OCI-LY7 (cell line): ENCODE results near the gene ABHD13. TPM values are rescaled to one million over a fixed set of nuclear protein-coding genes. Genes with fewer than 3 reads are reported as not detected.

ENCODE experiments used
- BruUV-seq: library from RNA; stranded (reverse); fragments of 400-500 nt; replicated peaks from 2 replicates; lab custom pipeline; 2021; lab: Mats Ljungman, UMichigan
- CTCF ChIA-PET: fragments of 300-600 bp; sonication (Branson Sonifier 250); formaldehyde crosslinking; loops from one replicate; lab custom pipeline; 2022; ENCODE audit warnings: antibody characterized with exemption; ENCODE audit not compliant: unreplicated experiment; lab: Charles Lee
- POLR2A ChIA-PET: fragments of 300-600 bp; sonication (Branson Sonifier 250); formaldehyde crosslinking; loops from one replicate; lab custom pipeline; 2022; ENCODE audit warnings: antibody characterized with exemption; lab: Charles Lee
- DNase-seq: peaks from one replicate; pipeline ENCODE4 v3.0.0-alpha.2; 2015; ENCODE audit warnings: low spot score
- H2AFZ ChIP-seq: fragments of 200-600 bp; sonication (generic), shearing (Covaris generic); 2 replicates; pipeline ENCODE4 v1.6.1; 2014; ENCODE audit warnings: mild to moderate bottlenecking, antibody characterized with exemption, low read length, moderate library complexity
- H3K27ac ChIP-seq: fragments of 200-600 bp; sonication (generic); 2 replicates; pipeline ENCODE4 v1.5.1; 2014; ENCODE audit warnings: mixed run types, low read depth, mild to moderate bottlenecking, moderate library complexity, low read length, inconsistent platforms; ENCODE audit not compliant: poor library complexity, severe bottlenecking
- H3K36me3 ChIP-seq: fragments of 200-600 bp; sonication (generic); 2 replicates; pipeline ENCODE4 v1.6.1; 2014; ENCODE audit warnings: mild to moderate bottlenecking, antibody characterized with exemption, low read length, moderate library complexity, mixed read lengths; ENCODE audit not compliant: insufficient read depth
- H3K4me1 ChIP-seq: fragments of 200-600 bp; sonication (generic); 2 replicates; pipeline ENCODE4 v1.5.1; 2014; ENCODE audit warnings: mild to moderate bottlenecking, low read length; ENCODE audit not compliant: insufficient read depth, poor library complexity, severe bottlenecking
- H3K4me2 ChIP-seq: fragments of 200-600 bp; sonication (generic); 2 replicates; pipeline ENCODE4 v1.6.1; 2014; ENCODE audit warnings: mild to moderate bottlenecking, low read length
- H3K4me3 ChIP-seq: fragments of 200-600 bp; sonication (generic); 2 replicates; pipeline ENCODE4 v1.5.1; 2014; ENCODE audit warnings: mild to moderate bottlenecking, low read depth, low read length; ENCODE audit not compliant: poor library complexity, severe bottlenecking
- H3K79me2 ChIP-seq: fragments of 200-600 bp; sonication (generic); 2 replicates; pipeline ENCODE4 v1.6.1; 2016; ENCODE audit warnings: low read depth, mild to moderate bottlenecking, low read length, moderate library complexity, mixed read lengths; ENCODE audit not compliant: insufficient read depth
- H3K9me2 ChIP-seq: fragments of 200-600 bp; sonication (generic); 2 replicates; pipeline ENCODE4 v1.6.1; 2016; ENCODE audit warnings: mild to moderate bottlenecking, low read length, mixed read lengths; ENCODE audit not compliant: insufficient read depth
- H3K9me3 ChIP-seq: fragments of 200-600 bp; sonication (generic); 2 replicates; pipeline ENCODE4 v1.6.1; 2014; ENCODE audit warnings: mild to moderate bottlenecking, mixed run types, low read length, mixed read lengths
- H4K20me1 ChIP-seq: fragments of 200-600 bp; sonication (generic); 2 replicates; pipeline ENCODE4 v1.6.1; 2014; ENCODE audit warnings: mild to moderate bottlenecking, antibody characterized with exemption, low read length, moderate library complexity, mixed read lengths; ENCODE audit not compliant: insufficient read depth
- EZH2phosphoT487 ChIP-seq: fragments of 200-600 bp; sonication (generic); IDR thresholded peaks from 2 replicates; pipeline ENCODE4 v1.6.1; 2018; ENCODE audit warnings: low read depth, borderline replicate concordance, mild to moderate bottlenecking, mixed run types, antibody characterized with exemption, low read length, moderate library complexity, mixed read lengths
- intact Hi-C: fragments of 100-400 bp; cut with micrococcal nuclease; formaldehyde crosslinking; loops from one replicate; pipeline ENCODE4 v1.10.0; 2022; ENCODE audit not compliant: unreplicated experiment
- total RNA-seq, 2 experiments: library from RNA; depleted of rRNA in 1 of 2; stranded (reverse); fragments of >200 nt in 1 of 2; shearing (Covaris generic) in 1 of 2; gene quantifications; 2 replicates each; pipeline ENCODE4 v1.2.3, GENCODE V29; 2014 to 2022
- TF ChIP-seq, protein P1 (sequence below): fragments of 200-600 bp; sonication (generic); conservative IDR thresholded peaks from 2 replicates; pipeline ENCODE4 v1.5.1; 2014; ENCODE audit warnings: mild to moderate bottlenecking, antibody characterized with exemption, low read length, moderate library complexity, mixed read lengths

The ABHD13 gene
- total RNA-seq, 2 experiments from 2014 or later = 2.1 to 3.3 TPM

DNA sequence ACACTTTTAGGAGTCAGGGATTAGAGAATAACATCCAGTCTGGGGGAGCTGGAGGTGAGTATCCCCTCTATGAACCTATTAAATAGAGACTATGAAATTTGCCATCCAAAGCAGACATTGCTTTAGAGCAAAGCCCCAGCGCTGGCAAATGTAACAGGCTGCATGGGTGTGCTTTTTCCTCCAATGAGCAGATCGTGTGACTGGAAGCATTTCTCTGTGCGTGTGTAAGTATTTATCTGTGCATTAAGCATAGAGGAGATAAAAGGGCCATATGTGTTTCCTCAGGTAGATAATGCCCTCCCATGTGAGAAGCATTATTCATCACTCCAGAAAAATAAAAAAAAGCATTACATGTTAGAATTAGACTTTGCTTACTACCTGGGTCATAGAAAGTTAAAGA lies 52.2 kb downstream of the ABHD13 start:
- Histone ChIP-seq H3K9me3 (no peaks in the 10 kb centered on the region), H3K36me3 (no peaks in the 10 kb centered on the region), H3K9me2 (no peaks in the 10 kb centered on the region), H3K4me2 (peak overlapping the region; percentile 55), H3K4me3 (peak overlapping the region; percentile 41), H3K79me2 (no peaks in the 10 kb centered on the region), H3K27ac (no peak overlapping the region), H3K4me1 (peaks cover 5% of the 10 kb centered on the region), H4K20me1 (no peaks in the 10 kb centered on the region), H2AFZ (peak overlapping the region; percentile 67; the same call in 1 of the 2 replicates)
- BruUV-seq = no TSS peak
- CTCF ChIA-PET = no interaction called here
- intact Hi-C loops = no loop called here
- no peak for TF ChIP-seq EZH2phosphoT487
- TF ChIP-seq, protein P1, sequence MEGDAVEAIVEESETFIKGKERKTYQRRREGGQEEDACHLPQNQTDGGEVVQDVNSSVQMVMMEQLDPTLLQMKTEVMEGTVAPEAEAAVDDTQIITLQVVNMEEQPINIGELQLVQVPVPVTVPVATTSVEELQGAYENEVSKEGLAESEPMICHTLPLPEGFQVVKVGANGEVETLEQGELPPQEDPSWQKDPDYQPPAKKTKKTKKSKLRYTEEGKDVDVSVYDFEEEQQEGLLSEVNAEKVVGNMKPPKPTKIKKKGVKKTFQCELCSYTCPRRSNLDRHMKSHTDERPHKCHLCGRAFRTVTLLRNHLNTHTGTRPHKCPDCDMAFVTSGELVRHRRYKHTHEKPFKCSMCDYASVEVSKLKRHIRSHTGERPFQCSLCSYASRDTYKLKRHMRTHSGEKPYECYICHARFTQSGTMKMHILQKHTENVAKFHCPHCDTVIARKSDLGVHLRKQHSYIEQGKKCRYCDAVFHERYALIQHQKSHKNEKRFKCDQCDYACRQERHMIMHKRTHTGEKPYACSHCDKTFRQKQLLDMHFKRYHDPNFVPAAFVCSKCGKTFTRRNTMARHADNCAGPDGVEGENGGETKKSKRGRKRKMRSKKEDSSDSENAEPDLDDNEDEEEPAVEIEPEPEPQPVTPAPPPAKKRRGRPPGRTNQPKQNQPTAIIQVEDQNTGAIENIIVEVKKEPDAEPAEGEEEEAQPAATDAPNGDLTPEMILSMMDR = no peak
- POLR2A ChIA-PET = interaction anchor here (1.0 kb wide), 1 partner anchor 13 kb away, joined by 3 read pairs; no protein-coding TSS in a partner anchor
- DNase-seq = no peak

DNA sequence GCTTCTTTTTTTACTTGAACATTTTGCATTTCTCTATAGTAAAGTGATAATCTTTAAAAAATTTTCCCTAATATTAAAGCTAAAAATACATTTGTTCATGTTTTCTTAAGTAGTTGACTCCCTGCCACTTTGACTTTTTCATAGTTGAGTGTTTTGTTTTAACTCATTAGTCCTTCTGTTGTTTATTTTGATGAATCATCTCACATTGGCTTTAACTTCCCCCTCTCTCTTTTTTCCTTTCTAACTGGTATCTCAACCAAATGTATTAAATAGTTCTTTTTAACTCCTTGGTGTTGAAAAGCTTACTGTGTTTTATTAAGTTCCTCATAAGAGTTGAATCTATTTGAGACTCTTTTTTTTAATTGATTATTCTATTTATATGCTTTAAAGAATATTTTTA lies 54.1 kb downstream of the ABHD13 start:
- H3K4me2 ChIP-seq = no peak overlapping the region
- peaks cover 5% of the 10 kb centered on the region for H3K4me1 ChIP-seq
- TF ChIP-seq EZH2phosphoT487 = no peak
- TF ChIP-seq, protein P1 = no peak
- no peaks in the 10 kb centered on the region for H3K9me3 ChIP-seq
- no peaks in the 10 kb centered on the region for H3K36me3 ChIP-seq
- H3K79me2 ChIP-seq = no peaks in the 10 kb centered on the region
- no peak overlapping the region for H3K4me3 ChIP-seq
- no peaks in the 10 kb centered on the region for H4K20me1 ChIP-seq
- intact Hi-C loops = no loop called here
- H3K27ac ChIP-seq = no peak overlapping the region
- no peaks in the 10 kb centered on the region for H3K9me2 ChIP-seq
- CTCF ChIA-PET = no interaction called here
- POLR2A ChIA-PET = no interaction called here
- no peak overlapping the region for H2AFZ ChIP-seq
- BruUV-seq = no TSS peak
- no peak for DNase-seq

DNA sequence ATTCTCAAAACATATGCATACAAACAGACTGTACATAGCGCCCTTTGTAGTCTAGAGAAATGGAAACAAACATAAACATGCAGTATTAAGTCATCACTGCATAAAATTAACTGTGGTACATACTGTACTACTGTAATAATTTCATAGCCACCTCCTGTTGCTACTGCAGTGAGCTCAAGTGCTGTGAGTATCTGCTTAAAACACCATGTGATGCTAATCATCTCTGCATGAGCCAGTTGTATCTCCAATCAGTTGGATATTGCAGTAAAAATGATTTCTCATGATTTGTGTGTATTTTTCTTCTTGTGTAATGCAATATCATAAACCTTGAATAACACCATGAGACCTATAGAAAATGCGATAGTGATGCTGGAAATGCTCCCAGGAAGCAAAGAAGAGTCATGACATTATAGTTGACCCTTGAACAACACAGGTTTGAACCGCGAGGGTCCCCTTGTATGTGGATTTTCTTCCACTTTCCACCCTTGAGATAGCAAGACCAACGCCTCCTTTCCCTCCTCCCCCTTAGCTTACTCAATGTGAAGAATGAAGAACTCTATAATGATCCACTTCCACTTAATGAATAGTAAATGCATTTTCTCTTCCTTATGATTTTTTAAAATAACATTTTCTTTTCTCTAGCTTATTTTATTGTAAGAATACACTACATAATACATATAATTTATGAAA lies 55.4 kb downstream of the ABHD13 start:
- no peak for DNase-seq
- POLR2A ChIA-PET = interaction anchor here (0.6 kb wide), 1 partner anchor 1326 kb away, joined by 3 read pairs; no protein-coding TSS in a partner anchor
- CTCF ChIA-PET = no interaction called here
- Histone ChIP-seq H3K9me3 (no peaks in the 10 kb centered on the region), H3K9me2 (no peaks in the 10 kb centered on the region), H3K4me2 (no peak overlapping the region), H3K27ac (no peak overlapping the region), H3K79me2 (no peaks in the 10 kb centered on the region), H3K4me1 (peaks cover 5% of the 10 kb centered on the region), H4K20me1 (no peaks in the 10 kb centered on the region), H2AFZ (no peak overlapping the region), H3K36me3 (no peaks in the 10 kb centered on the region), H3K4me3 (no peak overlapping the region)
- TF ChIP-seq EZH2phosphoT487 = no peak
- TF ChIP-seq, protein P1 = no peak
- intact Hi-C loops = no loop called here
- BruUV-seq = no TSS peak
